HG03108 (cell line): ENCODE measurements around the gene OR5AC2.

Experiments used
- ATAC-seq: cut with Tn5 transposase; IDR thresholded peaks from one replicate; pipeline ENCODE4 v1.9.1; 2021; ENCODE audit warnings: moderate library complexity; ENCODE audit not compliant: unreplicated experiment

Gene OR5AC2, protein sequence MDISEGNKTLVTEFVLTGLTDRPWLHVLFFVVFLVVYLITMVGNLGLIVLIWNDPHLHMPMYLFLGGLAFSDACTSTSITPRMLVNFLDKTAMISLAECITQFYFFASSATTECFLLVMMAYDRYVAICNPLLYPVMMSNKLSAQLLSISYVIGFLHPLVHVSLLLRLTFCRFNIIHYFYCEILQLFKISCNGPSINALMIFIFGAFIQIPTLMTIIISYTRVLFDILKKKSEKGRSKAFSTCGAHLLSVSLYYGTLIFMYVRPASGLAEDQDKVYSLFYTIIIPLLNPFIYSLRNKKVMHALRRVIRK

DNA sequence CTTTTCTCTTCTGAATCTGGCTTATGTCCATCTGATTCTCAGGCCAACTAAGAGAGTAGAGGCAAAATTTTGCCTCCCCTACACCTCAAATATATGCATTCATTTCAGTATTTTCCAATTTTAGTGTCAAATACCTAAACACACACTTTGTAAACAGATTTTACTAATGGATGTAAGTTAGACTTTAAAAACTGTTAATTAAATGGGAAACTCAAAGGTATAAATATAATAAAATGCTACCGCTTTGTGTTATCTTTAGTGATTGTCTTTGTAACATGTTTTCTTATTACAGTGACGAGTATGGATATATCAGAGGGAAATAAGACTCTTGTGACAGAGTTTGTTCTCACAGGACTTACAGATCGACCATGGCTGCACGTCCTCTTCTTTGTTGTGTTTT lies at the start of gene OR5AC2:
OR5AC2 (plus strand) TSS at position 301 of the 400 bp plus-strand sequence; CDS start at position 301, 0 bp downstream.
- ATAC-seq: no peak

DNA sequence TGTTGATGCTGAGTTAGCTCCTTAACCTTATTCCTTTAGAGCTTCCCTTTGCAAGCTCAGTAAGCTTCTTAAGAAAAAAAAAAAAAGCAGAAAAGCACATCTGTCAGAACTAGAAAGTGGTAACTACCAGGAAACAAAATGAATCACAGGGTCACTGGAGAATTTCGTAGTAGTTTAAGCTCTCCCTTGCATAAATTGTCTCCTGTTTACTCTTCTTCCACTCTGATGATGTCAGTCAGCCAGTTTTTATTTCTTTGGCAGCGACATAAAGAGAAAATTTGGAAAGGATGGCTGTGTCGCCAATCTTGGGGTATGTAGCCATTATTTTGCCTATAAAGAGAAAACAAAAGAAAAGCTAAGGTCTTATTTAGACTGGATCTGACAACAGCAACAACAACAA lies 48.7 kb upstream of the OR5AC2 start:
- no peak for ATAC-seq

DNA sequence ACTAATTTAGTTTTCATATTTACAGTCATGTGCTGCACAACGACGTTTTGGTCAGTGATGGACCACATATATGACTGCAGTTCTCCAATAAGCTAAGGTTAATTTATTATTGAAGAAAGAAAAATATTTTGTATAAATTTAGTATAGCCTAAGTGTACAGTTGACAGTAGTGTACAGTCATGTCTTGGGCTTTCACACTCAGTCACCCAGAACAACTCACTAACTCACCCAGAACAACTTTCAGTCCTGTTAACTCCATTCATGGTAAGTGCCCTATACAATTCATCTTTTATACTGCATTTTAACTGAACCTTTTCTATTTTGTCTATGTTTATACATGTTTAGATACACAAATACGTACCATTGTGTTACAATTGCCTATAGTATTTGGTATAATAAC lies 48.1 kb upstream of the OR5AC2 start:
- no peak for ATAC-seq

DNA sequence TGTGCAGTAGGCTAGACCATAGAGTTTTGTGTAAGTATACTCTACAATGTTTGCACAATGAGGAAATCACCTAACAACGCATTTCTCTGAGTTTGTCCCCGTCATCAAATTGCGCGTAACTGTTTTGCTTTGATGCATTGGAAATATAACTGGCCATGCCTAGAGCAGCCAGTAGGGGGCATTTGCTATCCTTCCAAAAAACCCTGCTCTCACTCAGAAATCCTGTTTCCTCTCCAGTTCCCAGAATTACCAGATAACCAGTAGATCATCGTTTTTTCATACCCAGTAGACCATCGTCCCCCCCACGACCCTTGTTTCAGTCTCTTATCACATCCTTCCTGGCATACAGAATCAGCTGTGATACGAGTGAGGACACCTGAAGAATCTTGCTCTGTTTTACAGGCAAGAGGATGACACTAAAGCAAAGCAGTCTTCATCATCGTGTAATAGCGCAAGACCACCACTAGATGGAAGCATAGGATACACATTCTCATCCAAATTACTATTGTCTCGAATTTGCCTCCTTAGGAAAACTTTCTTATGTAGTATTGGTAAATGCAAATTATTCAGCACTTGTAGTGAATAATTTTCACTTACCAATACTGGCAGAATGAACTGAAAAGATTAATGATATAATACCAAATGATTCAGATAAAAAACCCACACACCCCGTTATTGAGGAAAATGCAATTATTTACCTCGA lies 47.5 kb upstream of the OR5AC2 start:
- ATAC-seq: peak; percentile 90

DNA sequence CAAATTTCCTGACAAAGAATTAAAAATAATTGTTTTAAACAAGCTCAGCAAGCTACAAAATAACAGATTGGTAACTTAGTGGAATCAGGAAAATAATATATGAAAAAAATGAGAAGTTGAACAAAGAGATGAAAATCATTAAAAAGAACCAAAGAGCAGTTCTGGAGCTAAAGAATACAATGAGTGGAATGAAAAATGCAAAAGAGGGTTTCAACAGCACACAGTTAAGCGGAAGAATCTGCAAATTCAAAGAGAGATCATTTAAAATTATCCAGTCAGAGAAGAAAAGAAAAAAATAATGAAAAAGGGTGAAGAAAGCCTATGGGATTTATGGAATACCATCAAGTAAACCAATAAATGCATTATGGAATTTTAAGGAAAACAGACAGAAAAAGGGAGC lies 45.6 kb upstream of the OR5AC2 start:
- ATAC-seq: no peak

DNA sequence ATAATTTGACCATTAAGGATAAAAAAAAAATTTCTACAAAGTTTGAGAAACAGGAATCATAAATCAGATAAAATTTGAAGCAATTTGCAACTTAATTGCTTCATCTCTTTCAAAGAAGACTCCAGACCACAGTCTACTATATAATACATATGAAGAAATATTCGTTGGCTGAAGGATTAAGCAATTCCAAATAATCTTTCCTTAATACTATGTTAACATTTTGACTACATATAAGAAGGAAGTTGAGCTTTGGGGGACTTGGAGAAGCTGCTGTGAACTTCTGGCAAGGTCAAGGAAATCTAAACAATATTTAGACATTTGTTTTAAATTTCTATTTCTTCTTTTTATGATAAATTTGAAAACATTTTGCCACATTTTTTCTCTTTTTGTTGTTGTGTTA lies 38.4 kb upstream of the OR5AC2 start:
- ATAC-seq: no peak

DNA sequence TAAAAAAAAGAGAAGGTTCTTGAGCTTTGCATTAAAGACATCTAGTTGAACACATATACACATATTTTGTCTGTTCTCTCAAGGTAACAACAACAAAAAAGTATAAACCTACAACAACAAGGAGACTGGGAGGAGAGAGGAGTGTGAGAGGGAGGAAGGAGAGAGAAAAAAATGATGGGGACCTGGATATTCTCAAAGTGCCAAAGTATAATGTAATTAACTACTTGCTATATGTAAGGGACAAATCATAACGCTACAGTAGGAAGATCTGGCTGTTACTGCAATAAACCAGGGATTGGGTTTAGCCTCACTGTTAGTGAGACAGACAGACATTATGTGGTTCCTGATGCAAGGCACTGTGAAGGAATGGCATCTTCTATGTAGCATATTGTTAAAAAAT lies 37.7 kb upstream of the OR5AC2 start:
- no peak for ATAC-seq

DNA sequence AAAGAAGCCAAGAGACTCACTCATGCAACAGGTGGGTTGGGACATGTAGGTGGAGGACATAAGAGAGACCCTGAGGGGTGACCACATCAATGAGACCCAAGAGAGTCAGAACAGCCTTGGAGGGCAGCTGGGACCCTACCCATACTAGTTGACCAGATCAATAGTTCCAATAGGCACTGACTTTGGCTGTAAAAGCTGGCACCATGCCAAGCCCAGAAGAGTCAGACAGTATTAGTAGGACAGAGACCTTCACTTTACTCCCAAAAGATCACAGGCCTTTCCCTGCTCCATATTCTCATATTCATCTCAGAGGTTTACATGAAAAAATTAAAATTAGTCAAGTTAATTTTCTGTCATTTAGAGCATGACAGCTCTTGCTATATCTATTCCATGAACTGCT lies 30.9 kb upstream of the OR5AC2 start:
- no peak for ATAC-seq

DNA sequence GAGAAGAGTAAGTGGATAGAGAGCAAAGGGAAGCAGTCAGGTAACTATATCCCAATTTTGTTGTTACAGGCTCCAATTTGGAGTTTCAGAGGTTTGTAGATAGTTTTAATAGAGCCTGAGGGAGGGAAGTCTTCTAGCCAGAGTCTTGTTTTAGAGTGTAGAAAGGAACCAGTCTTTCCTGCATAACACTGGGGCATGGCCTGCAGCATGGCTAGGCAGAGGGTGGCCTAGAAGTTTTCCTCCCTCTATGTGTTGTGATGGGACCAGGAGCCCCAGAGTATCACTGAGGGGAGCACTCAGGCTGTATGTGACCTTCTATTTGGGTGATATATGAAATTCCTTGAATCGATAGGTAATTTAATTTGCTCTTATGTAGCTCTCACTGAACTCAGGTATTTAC lies 29.3 kb upstream of the OR5AC2 start:
- no peak for ATAC-seq

DNA sequence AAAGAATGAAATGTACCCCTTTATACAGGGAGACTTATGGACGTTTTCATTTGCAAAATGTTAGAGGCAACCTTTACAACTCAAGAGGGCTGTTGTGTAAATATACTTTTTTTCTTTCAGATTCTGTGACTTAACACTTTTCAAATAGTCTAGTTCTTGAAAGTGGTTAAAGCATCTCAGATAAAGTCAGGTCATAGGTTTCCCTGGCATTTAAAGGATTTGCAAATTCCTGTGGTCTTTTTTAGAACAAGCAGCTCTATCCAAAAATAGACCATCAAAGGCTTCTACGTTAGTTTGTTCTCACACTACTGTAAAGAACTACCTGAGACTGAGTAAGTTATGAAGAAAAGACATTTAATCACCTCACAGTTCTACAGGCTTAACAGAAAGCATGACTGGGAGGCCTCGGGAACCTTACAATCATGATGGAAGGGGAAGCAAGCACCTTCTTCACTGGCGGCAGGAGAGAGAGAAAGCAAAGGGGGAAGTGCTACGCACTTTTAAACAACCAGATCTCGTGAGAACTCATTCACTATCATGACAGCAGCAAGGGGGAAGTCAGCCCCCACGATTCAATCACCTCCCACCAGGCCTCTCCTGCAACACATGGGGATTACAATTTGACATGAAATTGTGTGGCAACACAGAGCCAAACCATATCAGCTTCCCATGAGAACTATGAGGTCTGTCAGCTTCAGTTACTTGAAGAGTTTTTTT lies 28.6 kb upstream of the OR5AC2 start:
- no peak for ATAC-seq

DNA sequence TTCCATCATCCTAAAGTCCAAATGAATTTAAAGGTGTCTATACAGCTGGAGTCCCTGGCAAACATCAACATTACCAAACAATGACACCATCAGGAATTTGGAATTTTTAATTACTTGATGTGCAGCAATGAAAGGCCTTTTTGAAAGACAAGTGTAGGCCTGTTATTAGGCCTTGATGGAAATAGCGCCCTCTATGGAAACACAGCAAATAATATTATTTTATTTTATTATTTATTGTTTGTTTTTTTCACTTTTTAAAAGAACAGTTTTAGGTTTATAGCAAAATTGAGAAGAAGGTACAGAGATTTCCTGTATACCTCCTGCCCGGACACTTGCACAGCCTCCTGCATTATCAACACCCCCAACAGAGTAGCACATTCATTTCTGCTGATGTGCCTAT lies 18.1 kb upstream of the OR5AC2 start:
- no peak for ATAC-seq

DNA sequence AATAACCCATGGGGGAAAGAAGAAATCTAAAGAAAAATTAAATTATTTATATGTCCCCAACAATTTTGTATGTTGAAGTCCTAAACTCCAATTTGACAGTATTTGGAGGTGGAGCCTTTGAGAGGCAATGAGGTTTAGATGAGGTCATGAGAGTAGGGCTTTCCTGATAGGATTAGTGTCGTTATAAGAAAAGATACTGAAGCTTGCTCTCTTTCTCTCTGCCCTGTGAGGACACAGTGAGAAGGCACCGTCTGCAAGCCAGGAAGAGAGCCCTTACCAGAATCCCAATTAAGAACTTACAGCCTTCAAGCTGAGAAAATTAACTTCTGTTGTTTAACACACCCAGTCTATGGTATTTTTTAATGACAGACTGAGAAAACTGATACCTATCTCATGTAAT lies 16.1 kb upstream of the OR5AC2 start:
- ATAC-seq: no peak

DNA sequence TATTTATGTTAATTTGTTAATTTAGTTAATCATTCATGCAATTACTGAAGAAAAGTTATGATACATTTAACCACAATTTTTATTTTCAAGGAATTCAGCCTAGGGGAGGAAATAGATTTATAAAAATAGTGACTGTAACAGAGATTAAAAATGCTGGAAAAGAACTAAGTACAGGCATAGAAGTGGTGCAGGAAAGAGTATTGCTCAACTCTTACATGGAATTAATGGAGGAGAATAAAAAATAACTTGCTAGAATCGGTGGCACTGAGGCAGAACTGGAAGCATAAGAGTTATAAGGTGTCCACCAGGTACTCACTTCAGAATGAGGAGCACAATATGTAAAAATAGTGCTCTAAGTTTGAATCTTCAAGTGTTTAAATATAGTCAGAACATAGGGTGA lies 13.5 kb upstream of the OR5AC2 start:
- ATAC-seq: no peak

DNA sequence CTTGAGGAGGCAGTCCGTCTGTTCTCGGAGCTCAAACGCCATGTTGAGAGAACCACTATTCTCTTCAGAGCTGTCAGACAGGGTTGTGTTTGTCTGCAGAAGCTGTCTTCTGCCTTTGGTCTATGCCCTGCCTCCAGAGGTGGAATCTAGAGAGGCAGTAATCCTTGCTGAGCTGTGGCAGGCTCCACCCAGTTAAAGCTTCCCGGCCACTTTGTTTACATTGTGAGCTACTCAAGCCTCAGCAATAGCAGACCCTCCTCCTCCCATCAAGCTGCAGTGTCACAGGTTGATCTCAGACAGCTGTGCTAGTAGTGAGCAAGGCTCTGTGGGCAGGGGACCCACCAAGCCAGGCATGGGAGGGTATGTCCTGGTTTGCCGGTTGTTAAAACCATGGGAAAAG lies 8.9 kb downstream of the OR5AC2 start:
- no peak for ATAC-seq

DNA sequence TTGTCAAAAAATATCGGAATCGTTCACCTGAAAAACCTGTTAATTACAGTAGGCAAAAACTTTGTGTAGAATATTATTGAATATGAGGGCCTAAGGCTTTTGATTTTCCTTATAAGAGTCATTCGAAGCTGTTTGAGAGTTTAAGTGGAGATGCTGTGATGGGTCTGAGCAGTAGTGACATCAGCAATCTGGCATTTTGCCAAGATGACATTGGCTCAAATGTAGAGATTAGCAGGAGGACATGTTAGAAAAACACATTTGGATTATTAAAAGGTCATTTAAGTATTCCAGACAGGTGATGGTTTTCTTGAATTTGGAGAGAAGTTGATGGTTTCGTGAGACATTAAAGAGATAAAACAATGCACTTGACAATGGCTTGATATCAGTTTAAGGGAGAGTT lies 12.9 kb downstream of the OR5AC2 start:
- ATAC-seq: no peak

DNA sequence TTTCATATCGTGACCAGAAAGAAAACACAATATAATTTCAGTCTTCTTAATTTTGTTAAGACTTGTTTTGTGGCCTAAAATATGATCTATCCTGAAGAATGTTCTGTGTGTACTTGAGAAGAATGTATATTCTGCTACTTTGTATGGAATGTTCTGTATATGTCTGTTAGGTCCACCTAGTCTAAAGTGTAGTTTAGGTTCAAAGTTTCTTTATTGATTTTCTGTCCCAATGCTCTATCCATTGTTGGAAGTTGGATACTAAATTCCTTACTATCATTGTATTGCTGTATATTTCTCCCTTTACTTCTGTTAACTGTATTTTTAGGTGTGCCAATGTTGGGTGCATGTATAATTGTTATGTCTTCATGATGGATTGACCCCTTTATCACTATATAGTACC lies 21.2 kb downstream of the OR5AC2 start:
- ATAC-seq: no peak

DNA sequence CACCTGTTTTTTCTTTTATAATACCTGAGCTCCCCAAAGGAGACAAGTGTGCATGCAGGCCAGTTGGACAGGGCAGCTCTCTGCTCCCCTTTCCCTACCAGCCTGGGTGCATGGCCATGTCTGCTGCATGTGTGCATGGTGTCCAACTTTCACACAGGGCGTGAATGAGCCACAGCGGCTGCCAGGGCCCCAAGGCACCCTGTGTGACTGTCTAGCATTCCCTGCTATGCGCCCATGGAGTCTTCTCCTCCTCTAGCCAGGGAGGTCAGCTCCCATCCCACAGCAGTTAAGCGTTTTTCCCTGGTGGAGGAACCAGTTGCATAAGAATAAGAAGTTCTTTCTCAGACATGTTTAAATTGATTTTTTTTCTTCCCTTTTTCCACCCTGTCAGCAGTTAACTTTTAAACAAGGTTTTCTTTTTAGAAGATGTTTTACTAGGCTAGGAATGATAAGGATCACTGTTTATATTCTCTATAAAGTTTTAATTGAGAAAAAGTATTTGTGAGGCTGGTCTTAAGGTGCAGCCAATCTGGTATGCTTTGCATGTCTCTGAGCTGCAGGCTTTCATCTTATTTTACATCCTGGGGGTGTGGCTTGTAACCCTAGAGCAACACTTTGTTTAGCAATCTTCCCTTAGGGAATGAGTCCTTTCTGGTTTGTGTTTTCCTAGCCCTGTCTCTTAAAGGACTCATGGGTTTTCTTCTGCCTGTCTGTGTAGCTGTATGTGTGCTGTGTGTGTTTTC lies 23.0 kb downstream of the OR5AC2 start:
- no peak for ATAC-seq

DNA sequence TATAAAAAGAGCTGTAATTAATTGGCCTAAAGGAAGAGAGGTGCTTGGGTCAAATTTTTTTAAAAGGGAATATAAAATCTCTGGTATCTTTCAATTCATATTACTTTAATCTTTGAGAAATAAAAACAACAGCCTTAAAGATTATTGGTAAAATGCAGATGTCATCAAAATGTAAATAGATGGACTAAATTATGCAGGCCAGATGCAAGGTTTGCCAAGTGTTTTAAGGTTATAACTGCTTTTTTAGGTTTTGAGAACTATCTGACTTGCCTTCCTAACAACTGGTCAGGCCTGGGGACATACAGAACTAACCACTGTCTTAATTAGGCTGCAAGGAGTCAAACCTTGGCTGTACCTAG lies 23.6 kb downstream of the OR5AC2 start:
- no peak for ATAC-seq

DNA sequence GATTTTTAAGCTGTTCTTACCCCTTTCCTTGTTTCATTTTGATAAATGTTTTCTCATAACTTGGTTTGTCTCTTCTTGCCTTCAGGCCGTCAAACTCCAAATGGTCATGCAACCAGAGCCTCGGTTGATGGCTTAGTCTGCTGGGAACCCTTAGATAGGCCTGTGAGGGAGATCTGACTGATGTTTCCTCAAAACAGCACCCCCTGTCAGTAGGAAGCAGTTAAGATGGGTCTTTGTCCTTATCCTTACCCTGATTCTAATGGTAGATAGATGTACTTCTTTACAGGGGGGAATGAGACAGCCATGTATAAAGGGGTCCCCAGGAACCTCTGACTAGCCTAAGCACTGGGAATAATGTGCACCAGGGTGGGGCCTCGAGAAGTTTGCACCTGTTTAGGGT lies 27.3 kb downstream of the OR5AC2 start:
- ATAC-seq: no peak

DNA sequence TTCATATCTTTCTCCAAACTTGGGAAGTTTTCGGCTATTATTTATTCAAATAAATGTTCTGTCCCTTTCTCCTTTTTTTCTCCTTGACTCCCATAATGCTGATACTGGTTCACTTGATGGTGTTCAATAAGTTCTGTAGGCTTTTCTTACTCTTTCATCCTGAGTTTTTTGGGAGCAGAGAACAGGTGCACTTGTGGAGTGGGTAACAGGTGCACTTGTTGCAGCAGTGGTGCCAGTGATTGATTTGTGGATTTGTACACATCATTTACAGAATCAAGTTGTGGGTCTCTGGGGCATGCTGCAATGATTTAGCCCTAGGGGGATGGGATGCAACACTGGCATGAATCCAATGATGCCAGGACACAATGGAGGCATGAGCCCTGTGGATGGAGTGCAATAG lies 28.7 kb downstream of the OR5AC2 start:
- no peak for ATAC-seq

DNA sequence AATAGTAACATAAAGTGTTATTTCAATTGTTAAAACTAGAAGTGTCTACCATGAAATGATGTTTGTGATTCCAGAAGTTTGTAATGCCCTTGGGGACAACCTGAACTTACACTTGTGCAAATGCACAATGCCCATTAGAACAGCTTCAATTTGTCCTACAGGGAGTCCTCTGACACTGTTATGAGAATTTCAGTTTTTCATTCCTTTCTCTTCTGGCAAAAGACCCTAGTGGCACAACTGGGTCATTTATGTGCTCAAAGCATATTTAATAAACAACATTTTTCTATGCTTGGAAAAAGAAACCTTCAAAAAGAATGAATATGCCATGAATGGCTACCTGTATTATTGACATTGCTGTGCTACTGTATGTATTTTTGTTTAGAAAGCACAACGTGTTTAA lies 43.4 kb downstream of the OR5AC2 start, which contains the start of gene OR5H1:
OR5H1 (plus strand) TSS at position 301 of the 400 bp plus-strand sequence. CDS start 1,977 bp downstream, outside the sequence.
- ATAC-seq: no peak
